ENCODE measurements around the gene GPR3. TPM values are rescaled to one million over a fixed set of nuclear protein-coding genes. Genes with fewer than 3 reads are reported as not detected.

The GPR3 gene
- total and polyA plus RNA-seq, 7 donors = 0.12 to 1.3 (median 0.42) TPM; not detected in 2

- Histone ChIP-seq H3K36me3 (ENCODE audit: insufficient read depth in 1 of 2, low read depth in 1 of 2) (no peaks in the 10 kb centered on the region), H3K4me1 (peaks cover 8% of the 10 kb centered on the region), H3K27me3 (ENCODE audit: insufficient read depth in 3 of 3, low read length in 2 of 3) (no peaks in the 10 kb centered on the region), H3K4me3 (no peak overlapping the region), H3K27ac (no peak overlapping the region), H3K9me3 (no peaks in the 10 kb centered on the region)
- ATAC-seq (no peak), DNase-seq (no peak)
- WGBS, 3 donors = 83 to 85% (median 83%) methylated on average over 12 of the region's 12 CpGs
- intact Hi-C loops (cut with DNase I) = no loop called here
- TF ChIP-seq CTCF (IDR thresholded peaks at IDR 0.05) = no peak
Observed at GRCh38 chr1:27377760-27378495, 14.5 kb upstream of the GPR3 start.

GRCh38 chr1:27379564-27380122 is 12.8 kb upstream of the GPR3 start:
- H3K27me3 ChIP-seq (ENCODE audit: insufficient read depth in 3 of 3, low read length in 2 of 3) = no peaks in the 10 kb centered on the region
- ATAC-seq = no peak
- H3K4me3 ChIP-seq = no peak overlapping the region
- WGBS, 3 donors = 81 to 87% (median 82%) methylated on average over 11 of the region's 11 CpGs
- intact Hi-C loops (cut with DNase I) = loop anchor here in 1 of 2 donors (10.0 kb wide), 1 partner anchor 275 kb away; no protein-coding TSS in a partner anchor
- no peak overlapping the region for H3K27ac ChIP-seq
- DNase-seq = no peak
- H3K9me3 ChIP-seq = no peaks in the 10 kb centered on the region
- peaks cover 8% of the 10 kb centered on the region for H3K4me1 ChIP-seq
- H3K36me3 ChIP-seq (ENCODE audit: insufficient read depth in 1 of 2, low read depth in 1 of 2) = no peaks in the 10 kb centered on the region
- TF ChIP-seq CTCF (IDR thresholded peaks at IDR 0.05) = no peak

GRCh38 chr1:27380224-27380623 is 12.2 kb upstream of the GPR3 start:
- H3K36me3 ChIP-seq (ENCODE audit: insufficient read depth in 1 of 2, low read depth in 1 of 2) = no peaks in the 10 kb centered on the region
- H3K9me3 ChIP-seq = no peaks in the 10 kb centered on the region
- no peak for DNase-seq
- peak in 1 of 4 donors; percentile 5 for ATAC-seq
- no peak overlapping the region for H3K27ac ChIP-seq
- no peak overlapping the region for H3K4me3 ChIP-seq
- H3K27me3 ChIP-seq (ENCODE audit: insufficient read depth in 3 of 3, low read length in 2 of 3) = no peaks in the 10 kb centered on the region
- peaks cover 8% of the 10 kb centered on the region for H3K4me1 ChIP-seq
- intact Hi-C loops (cut with DNase I) = loop anchor here in 1 of 2 donors (10.0 kb wide), 1 partner anchor 275 kb away; no protein-coding TSS in a partner anchor
- no peak for TF ChIP-seq CTCF (IDR thresholded peaks at IDR 0.05)
- WGBS, 3 donors = 84 to 89% (median 85%) methylated on average over 4 of the region's 4 CpGs

- intact Hi-C loops (cut with DNase I) = loop anchor here in 1 of 2 donors (10.0 kb wide), 1 partner anchor 276 kb away; no protein-coding TSS in a partner anchor
- DNase-seq (peak in 1 of 2 donors; percentile 73), ATAC-seq (peak; percentile 48 to 91 (median 85))
- H3K27ac ChIP-seq = no peak overlapping the region
- no peak for TF ChIP-seq CTCF (IDR thresholded peaks at IDR 0.05)
- no peaks in the 10 kb centered on the region for H3K36me3 ChIP-seq (ENCODE audit: insufficient read depth in 1 of 2, low read depth in 1 of 2)
- no peaks in the 10 kb centered on the region for H3K9me3 ChIP-seq
- WGBS, 3 donors = 73 to 75% (median 73%) methylated on average over 12 of the region's 12 CpGs
- H3K4me1 ChIP-seq = peaks cover 8% of the 10 kb centered on the region
- H3K4me3 ChIP-seq = no peak overlapping the region
- no peaks in the 10 kb centered on the region for H3K27me3 ChIP-seq (ENCODE audit: insufficient read depth in 3 of 3, low read length in 2 of 3)
Observed at GRCh38 chr1:27380766-27381733, 11.4 kb upstream of the GPR3 start.

Measured in psoas muscle (tissue), 8 donors.